GM19468 (cell line): Measurements from ENCODE around the gene BCHE.

Experiments used
- ATAC-seq: cut with Tn5 transposase; IDR thresholded peaks from one replicate; pipeline ENCODE4 v1.9.1; 2021; ENCODE audit warnings: mild to moderate bottlenecking, moderate library complexity, moderate number of reproducible peaks; ENCODE audit not compliant: unreplicated experiment; ENCODE audit errors: extremely low read depth

BCHE gene

GRCh38 chr3:165837058-165837525, at the start of gene BCHE:
TSS of gene BCHE (minus strand) at chr3:165837423. CDS start at chr3:165831033, 6,390 bp downstream.
- no peak for ATAC-seq

- no peak for ATAC-seq
Measured at GRCh38 chr3:165885558-165886270, 48.5 kb upstream of the BCHE start.

GRCh38 chr3:165884518-165884917, 47.3 kb upstream of the BCHE start:
- no peak for ATAC-seq

GRCh38 chr3:165883863-165884478, 46.7 kb upstream of the BCHE start:
- ATAC-seq: no peak

GRCh38 chr3:165883117-165883516, 45.9 kb upstream of the BCHE start:
- no peak for ATAC-seq

GRCh38 chr3:165875644-165876043, 38.4 kb upstream of the BCHE start:
- no peak for ATAC-seq

- ATAC-seq: no peak
Measured at GRCh38 chr3:165874663-165875489, 37.7 kb upstream of the BCHE start.

GRCh38 chr3:165868088-165868487, 30.9 kb upstream of the BCHE start:
- ATAC-seq: no peak

- no peak for ATAC-seq
Measured at GRCh38 chr3:165859061-165859460, 21.8 kb upstream of the BCHE start.

- no peak for ATAC-seq
Measured at GRCh38 chr3:165855581-165855980, 18.4 kb upstream of the BCHE start.

GRCh38 chr3:165854696-165855095, 17.5 kb upstream of the BCHE start:
- ATAC-seq: no peak

GRCh38 chr3:165852711-165853110, 15.5 kb upstream of the BCHE start:
- ATAC-seq: no peak

GRCh38 chr3:165852191-165852590, 15.0 kb upstream of the BCHE start:
- ATAC-seq: no peak

GRCh38 chr3:165846056-165846455, 8.8 kb upstream of the BCHE start:
- ATAC-seq: no peak

GRCh38 chr3:165839296-165840076, 2.3 kb upstream of the BCHE start:
- ATAC-seq: no peak

- no peak for ATAC-seq
Measured at GRCh38 chr3:165837801-165838200, 578 bp upstream of the BCHE start.

- no peak for ATAC-seq
Measured at GRCh38 chr3:165835431-165835830, 1.8 kb downstream of the BCHE start.

GRCh38 chr3:165830746-165831145, 6.5 kb downstream of the BCHE start:
- no peak for ATAC-seq

- no peak for ATAC-seq
Measured at GRCh38 chr3:165827883-165828282, 9.3 kb downstream of the BCHE start.

GRCh38 chr3:165827233-165827632, 10.0 kb downstream of the BCHE start:
- no peak for ATAC-seq
